HL-60 (cell line): ENCODE data around the gene FRMD8.

Experiments used
- DNase-seq, 2 experiments: peaks; one replicate each; pipeline ENCODE4 v3.0.0-alpha.2; 2010 to 2020; ENCODE audit warnings: low read depth in 1 of 2, low spot score in 1 of 2
- H3K27ac ChIP-seq: fragments of 250-450 bp; sonication (Bioruptor Pico); replicated peaks from 2 replicates; pipeline ENCODE4 v1.5.1; 2020; ENCODE audit warnings: mild to moderate bottlenecking, moderate library complexity
- H3K27me3 ChIP-seq: fragments of 250-450 bp; sonication (Bioruptor Pico); 2 replicates; pipeline ENCODE4 v1.5.1; 2021; ENCODE audit warnings: mild to moderate bottlenecking, moderate library complexity; ENCODE audit not compliant: insufficient read depth, poor library complexity, severe bottlenecking
- H3K4me3 ChIP-seq: replicated peaks from 2 replicates; pipeline ENCODE4 v1.5.1; 2011; ENCODE audit warnings: mild to moderate bottlenecking, control low read depth, low read length; ENCODE audit not compliant: insufficient read depth
- CTCF ChIP-seq: IDR thresholded peaks from one replicate; pipeline ENCODE4 v1.5.1; 2011; ENCODE audit warnings: low read length, control low read depth, inconsistent platforms; ENCODE audit not compliant: insufficient read depth
- GABPA ChIP-seq: IDR thresholded peaks from 2 replicates; pipeline ENCODE4 v1.6.1; 2012; ENCODE audit warnings: low read depth
- POLR2AphosphoS5 ChIP-seq: IDR thresholded peaks from 2 replicates; pipeline ENCODE4 v1.6.1; 2012; ENCODE audit warnings: low read depth
- REST ChIP-seq: IDR thresholded peaks from 2 replicates; pipeline ENCODE4 v1.6.1; 2012; ENCODE audit warnings: low read depth; ENCODE audit not compliant: insufficient replicate concordance
- SPI1 ChIP-seq: IDR thresholded peaks from 2 replicates; pipeline ENCODE4 v1.6.1; 2012; ENCODE audit warnings: low read depth, mild to moderate bottlenecking, borderline replicate concordance

FRMD8 gene

GRCh38 chr11:65373839-65374580 lies 12.4 kb upstream of the FRMD8 start:
- H3K4me3 ChIP-seq, result no peak overlapping the region
- TF ChIP-seq CTCF (no peak), SPI1 (no peak), POLR2AphosphoS5 (no peak), REST (no peak), GABPA (no peak)
- no peak overlapping the region for H3K27ac ChIP-seq
- H3K27me3 ChIP-seq, result no peaks in the 10 kb centered on the region
- DNase-seq, result no peak

GRCh38 chr11:65375012-65375411 lies 11.4 kb upstream of the FRMD8 start:
- no peak overlapping the region for H3K4me3 ChIP-seq
- TF ChIP-seq SPI1 (no peak), GABPA (no peak), CTCF (no peak)
- DNase-seq, result no peak
- H3K27me3 ChIP-seq, result no peaks in the 10 kb centered on the region
- no peak overlapping the region for H3K27ac ChIP-seq

- no peak for TF ChIP-seq REST
- no peak for DNase-seq
- H3K27me3 ChIP-seq, result no peaks in the 10 kb centered on the region
- no peak overlapping the region for H3K4me3 ChIP-seq
- no peak overlapping the region for H3K27ac ChIP-seq
These were observed 10.2 kb upstream of the FRMD8 start for GRCh38 chr11:65376138-65376713.

GRCh38 chr11:65377036-65377435 lies 9.4 kb upstream of the FRMD8 start:
- no peak for DNase-seq
- H3K27me3 ChIP-seq, result no peaks in the 10 kb centered on the region
- TF ChIP-seq CTCF (no peak), GABPA (no peak), POLR2AphosphoS5 (no peak), SPI1 (no peak), REST (no peak)
- no peak overlapping the region for H3K27ac ChIP-seq
- H3K4me3 ChIP-seq, result no peak overlapping the region
